Measurements from ENCODE around the gene CLDN2.

The CLDN2 gene

GRCh38 chrX:106917830-106918500 lies 2.2 kb upstream of the CLDN2 start:
- no peak overlapping the region for H3K4me3 ChIP-seq (ENCODE audit: low read depth, low read length)

- no peak overlapping the region for H3K4me3 ChIP-seq (ENCODE audit: low read depth, low read length)
These were observed 1.4 kb downstream of the CLDN2 start for GRCh38 chrX:106921637-106922036.

- no peak overlapping the region for H3K4me3 ChIP-seq (ENCODE audit: low read depth, low read length)
These were observed 6.8 kb downstream of the CLDN2 start for GRCh38 chrX:106927023-106927422.

- H3K4me3 ChIP-seq (ENCODE audit: low read depth, low read length) = no peak overlapping the region
These were observed 7.5 kb downstream of the CLDN2 start for GRCh38 chrX:106927700-106928099.

- no peak overlapping the region for H3K4me3 ChIP-seq (ENCODE audit: low read depth, low read length)
These were observed 8.0 kb downstream of the CLDN2 start for GRCh38 chrX:106928227-106928626.

GRCh38 chrX:106931831-106932491 lies 11.8 kb downstream of the CLDN2 start:
- H3K4me3 ChIP-seq (ENCODE audit: low read depth, low read length) = no peak overlapping the region

- no peak overlapping the region for H3K4me3 ChIP-seq (ENCODE audit: low read depth, low read length)
These were observed 12.3 kb downstream of the CLDN2 start for GRCh38 chrX:106932492-106932923.

GRCh38 chrX:106932960-106933537 lies 12.8 kb downstream of the CLDN2 start:
- no peak overlapping the region for H3K4me3 ChIP-seq (ENCODE audit: low read depth, low read length)

GRCh38 chrX:106933538-106933961 lies 13.3 kb downstream of the CLDN2 start:
- H3K4me3 ChIP-seq (ENCODE audit: low read depth, low read length) = no peak overlapping the region

- no peak overlapping the region for H3K4me3 ChIP-seq (ENCODE audit: low read depth, low read length)
These were observed 15.0 kb downstream of the CLDN2 start for GRCh38 chrX:106935175-106935574.

GRCh38 chrX:106936246-106936645 lies 16.0 kb downstream of the CLDN2 start:
- H3K4me3 ChIP-seq (ENCODE audit: low read depth, low read length) = no peak overlapping the region

- H3K4me3 ChIP-seq (ENCODE audit: low read depth, low read length) = no peak overlapping the region
These were observed 19.4 kb downstream of the CLDN2 start for GRCh38 chrX:106939566-106939965.

- H3K4me3 ChIP-seq (ENCODE audit: low read depth, low read length) = no peak overlapping the region
These were observed 19.9 kb downstream of the CLDN2 start for GRCh38 chrX:106940068-106940467.

- no peak overlapping the region for H3K4me3 ChIP-seq (ENCODE audit: low read depth, low read length)
These were observed 26.3 kb downstream of the CLDN2 start for GRCh38 chrX:106946464-106946863.

- H3K4me3 ChIP-seq (ENCODE audit: low read depth, low read length) = no peak overlapping the region
These were observed 28.4 kb downstream of the CLDN2 start for GRCh38 chrX:106948641-106949040.

GRCh38 chrX:106949366-106949765 lies 29.2 kb downstream of the CLDN2 start:
- H3K4me3 ChIP-seq (ENCODE audit: low read depth, low read length) = no peak overlapping the region

- H3K4me3 ChIP-seq (ENCODE audit: low read depth, low read length) = no peak overlapping the region
These were observed 30.2 kb downstream of the CLDN2 start for GRCh38 chrX:106950381-106950780.

GRCh38 chrX:106951230-106951629 lies 31.0 kb downstream of the CLDN2 start:
- H3K4me3 ChIP-seq (ENCODE audit: low read depth, low read length) = no peak overlapping the region

GRCh38 chrX:106952089-106952488 lies 31.9 kb downstream of the CLDN2 start:
- no peak overlapping the region for H3K4me3 ChIP-seq (ENCODE audit: low read depth, low read length)

- no peak overlapping the region for H3K4me3 ChIP-seq (ENCODE audit: low read depth, low read length)
These were observed 32.3 kb downstream of the CLDN2 start for GRCh38 chrX:106952538-106952937.

- no peak overlapping the region for H3K4me3 ChIP-seq (ENCODE audit: low read depth, low read length)
These were observed 32.8 kb downstream of the CLDN2 start for GRCh38 chrX:106952988-106953387.

GRCh38 chrX:106954041-106954440 lies 33.8 kb downstream of the CLDN2 start:
- H3K4me3 ChIP-seq (ENCODE audit: low read depth, low read length) = no peak overlapping the region

All from iPS-11a (cell line).